22Rv1 (cell line): Measurements from ENCODE around the gene CAPN2.
"Not testable (repeated sequence)": the region's sequence is repeated elsewhere in the genome, so short reads cannot be mapped to it uniquely, and the experiment has no call there.

Source experiments
- H3K27ac ChIP-seq: fragments of 450-650 bp; 2 replicates; pipeline ENCODE4 v1.5.1; 2017
- CTCF ChIP-seq: fragments of 450-650 bp; IDR thresholded peaks from 2 replicates; pipeline ENCODE4 v1.5.1; 2017; ENCODE audit warnings: mild to moderate bottlenecking
- ZFX ChIP-seq: fragments of 450-650 bp; IDR thresholded peaks from 2 replicates; pipeline ENCODE4 v1.6.1; 2017; ENCODE audit warnings: antibody characterized with exemption, borderline replicate concordance

Gene CAPN2

GRCh38 chr1:223727541-223727940 lies 15.2 kb downstream of the CAPN2 start:
- no peak overlapping the region for H3K27ac ChIP-seq
- TF ChIP-seq CTCF (no peak), ZFX (no peak)

- TF ChIP-seq CTCF (no peak), ZFX (no peak)
- no peak overlapping the region for H3K27ac ChIP-seq
Measured at GRCh38 chr1:223729906-223730305, 17.6 kb downstream of the CAPN2 start.

GRCh38 chr1:223730479-223731132 lies 18.3 kb downstream of the CAPN2 start:
- TF ChIP-seq ZFX (no peak), CTCF (no peak)
- no peak overlapping the region for H3K27ac ChIP-seq

- no peak overlapping the region for H3K27ac ChIP-seq
- TF ChIP-seq ZFX (no peak), CTCF (no peak)
Measured at GRCh38 chr1:223731133-223731770, 18.9 kb downstream of the CAPN2 start.

- peak overlapping the region; percentile 15; the same call in 1 of the 2 replicates for H3K27ac ChIP-seq
- no peak for TF ChIP-seq CTCF
- no peak for TF ChIP-seq ZFX
Measured at GRCh38 chr1:223732993-223733798, 20.9 kb downstream of the CAPN2 start.

GRCh38 chr1:223733898-223734852 lies 21.8 kb downstream of the CAPN2 start:
- TF ChIP-seq ZFX = no peak
- peak overlapping the region; percentile 15 for H3K27ac ChIP-seq

GRCh38 chr1:223736638-223737037 lies 24.3 kb downstream of the CAPN2 start:
- not testable (repeated sequence) for H3K27ac ChIP-seq
